Uterus (tissue), 2 donors: ENCODE results near the gene RASL10B.

Experiments used
- CTCF ChIP-seq, 4 experiments: fragments of 200-600 bp in 2 of 4; fragments of 450-650 bp in 2 of 4; sonication (generic) in 2 of 4; IDR thresholded peaks; one replicate each; pipeline ENCODE4 v1.5.1; 2016 to 2019; ENCODE audit warnings: antibody characterized with exemption in 4 of 4, mild to moderate bottlenecking in 2 of 4, moderate library complexity in 1 of 4
- POLR2A ChIP-seq, 2 donors: fragments of 450-650 bp; IDR thresholded peaks; one replicate each; pipeline ENCODE4 v1.6.1; 2016; ENCODE audit warnings: antibody characterized with exemption in 2 of 2, mild to moderate bottlenecking in 1 of 2, moderate library complexity in 1 of 2

- no peak for TF ChIP-seq POLR2A (IDR thresholded peaks at IDR 0.05)
- TF ChIP-seq CTCF (IDR thresholded peaks at IDR 0.05) = no peak
Observed at GRCh38 chr17:35683591-35683990, 47.8 kb upstream of the RASL10B start.
